Mammary microvascular endothelial cell (primary cell): ENCODE measurements around the gene NTN3. TPM values are rescaled to one million over a fixed set of nuclear protein-coding genes. Genes with fewer than 3 reads are reported as not detected.

Source experiments
- total RNA-seq: library from RNA; depleted of rRNA; stranded (reverse); fragments of >200 nt; gene quantifications from 2 replicates; pipeline ENCODE4 v1.2.3, GENCODE V29; 2015

NTN3 gene
- 0.15 TPM in 1 of 2 replicates, not detected in the other for total RNA-seq

DNA sequence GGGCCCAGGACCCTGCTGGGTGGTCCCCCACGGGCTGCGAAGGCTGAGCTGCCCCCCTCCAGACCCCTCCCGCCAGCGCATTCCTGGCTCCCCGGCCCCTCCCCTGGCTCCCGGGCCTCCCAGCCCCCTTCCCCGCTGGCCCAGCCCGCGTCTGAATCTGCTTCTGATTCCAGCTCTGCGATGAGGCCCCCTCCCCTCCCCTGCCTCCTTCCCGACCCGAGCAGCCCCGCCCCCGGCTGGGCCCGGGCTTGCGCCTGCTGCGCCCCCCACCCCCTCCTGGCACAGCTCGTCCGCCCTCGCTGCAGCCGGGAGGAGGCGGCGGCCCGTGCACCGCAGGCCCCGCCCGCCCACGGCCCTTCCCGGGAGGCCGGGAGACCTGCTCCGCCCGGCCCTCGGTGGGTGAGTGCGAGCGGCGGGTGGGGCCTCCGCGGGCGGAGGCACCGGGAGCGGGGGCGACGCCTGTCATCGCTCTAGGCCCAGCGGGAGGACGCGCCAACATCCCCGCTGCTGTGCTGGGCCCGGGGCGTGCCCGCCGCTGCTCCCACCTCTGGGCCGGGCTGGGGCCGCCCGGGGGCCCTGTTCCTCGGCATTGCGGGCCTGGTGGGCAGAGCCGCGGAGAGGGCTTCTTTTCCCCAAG lies at the start of gene NTN3:
Gene NTN3 (plus strand): TSS at position 282 of the 637 bp plus-strand sequence. CDS start 405 bp downstream, outside the sequence.

DNA sequence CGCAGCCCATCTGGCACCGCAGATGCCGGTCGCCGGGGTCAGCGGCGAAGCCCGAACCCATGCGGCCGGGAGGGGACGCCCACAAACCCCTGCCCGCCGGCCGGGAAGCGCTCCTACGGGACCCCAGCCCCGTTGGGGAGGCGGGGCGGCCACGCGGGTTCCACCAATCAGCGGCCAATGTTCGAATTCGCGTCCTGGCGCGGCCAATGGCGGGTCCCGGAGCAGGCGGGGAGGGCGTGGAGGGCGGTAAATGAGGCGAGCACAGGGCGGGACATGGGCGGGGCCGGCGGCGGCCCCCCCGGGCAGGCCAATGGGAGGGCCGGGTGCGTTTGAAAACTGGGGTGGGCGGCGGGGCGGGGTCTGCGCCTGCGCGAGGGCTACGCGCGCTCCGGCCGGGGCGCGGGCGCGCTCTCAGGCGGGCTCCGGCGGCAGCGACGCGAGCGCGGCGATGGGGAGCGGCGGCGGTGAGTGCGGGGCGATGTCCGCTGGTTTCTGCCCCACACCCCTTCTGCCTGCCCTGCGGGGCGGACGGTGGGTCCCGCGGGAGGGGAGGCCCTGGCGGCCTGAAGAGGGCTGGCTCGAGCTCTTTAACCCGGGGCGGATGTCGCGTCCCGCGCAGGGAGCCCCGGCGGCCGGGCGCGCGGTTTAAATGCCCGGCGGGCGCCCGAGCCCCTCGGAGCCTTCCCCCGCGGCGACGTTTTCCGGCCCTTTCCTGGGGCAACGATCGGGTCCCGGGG lies 41.9 kb upstream of the NTN3 start, which contains the start of gene CCNF:
Gene CCNF (plus strand): TSS at position 414 of the 737 bp plus-strand sequence. CDS start 35 bp downstream, at position 449.

GRCh38 chr16:2459647-2460390 lies 11.3 kb upstream of the NTN3 start, which contains the start of gene TEDC2:
Gene TEDC2, plus strand, starts transcription at chr16:2460109. Its CDS starts 36 bp downstream, at chr16:2460145.

DNA sequence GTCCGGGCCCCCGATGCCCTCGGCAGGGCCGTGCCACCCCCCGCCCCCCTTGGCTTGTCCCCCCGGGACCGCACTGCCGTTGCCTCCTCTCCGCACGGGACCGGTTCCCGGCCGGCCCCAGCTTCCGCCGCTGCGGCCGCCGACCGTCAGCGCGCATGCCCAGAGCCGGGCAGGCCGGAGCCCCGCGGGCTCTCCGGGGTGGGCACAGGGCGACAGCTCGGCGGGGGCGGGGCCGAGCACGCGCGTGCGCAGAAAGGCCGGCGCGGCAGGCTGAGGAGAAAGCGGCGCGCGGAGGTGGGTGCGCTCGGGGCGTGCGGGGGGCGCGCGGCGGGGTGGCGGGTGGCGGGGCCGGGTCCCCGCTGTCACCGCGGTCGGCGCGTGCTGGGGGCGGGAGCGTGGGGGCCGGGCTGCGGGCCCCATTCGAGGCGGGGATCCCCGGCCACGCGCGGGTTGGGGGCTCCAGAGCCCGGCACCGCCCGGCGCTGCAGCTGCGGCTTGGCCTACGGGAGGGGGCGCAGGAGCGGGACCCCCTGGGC lies 3.8 kb downstream of the NTN3 start, which contains the start of gene TBC1D24:
Gene TBC1D24 (plus strand): TSS at position 251 of the 536 bp plus-strand sequence. CDS start 21,022 bp downstream, outside the sequence.

DNA sequence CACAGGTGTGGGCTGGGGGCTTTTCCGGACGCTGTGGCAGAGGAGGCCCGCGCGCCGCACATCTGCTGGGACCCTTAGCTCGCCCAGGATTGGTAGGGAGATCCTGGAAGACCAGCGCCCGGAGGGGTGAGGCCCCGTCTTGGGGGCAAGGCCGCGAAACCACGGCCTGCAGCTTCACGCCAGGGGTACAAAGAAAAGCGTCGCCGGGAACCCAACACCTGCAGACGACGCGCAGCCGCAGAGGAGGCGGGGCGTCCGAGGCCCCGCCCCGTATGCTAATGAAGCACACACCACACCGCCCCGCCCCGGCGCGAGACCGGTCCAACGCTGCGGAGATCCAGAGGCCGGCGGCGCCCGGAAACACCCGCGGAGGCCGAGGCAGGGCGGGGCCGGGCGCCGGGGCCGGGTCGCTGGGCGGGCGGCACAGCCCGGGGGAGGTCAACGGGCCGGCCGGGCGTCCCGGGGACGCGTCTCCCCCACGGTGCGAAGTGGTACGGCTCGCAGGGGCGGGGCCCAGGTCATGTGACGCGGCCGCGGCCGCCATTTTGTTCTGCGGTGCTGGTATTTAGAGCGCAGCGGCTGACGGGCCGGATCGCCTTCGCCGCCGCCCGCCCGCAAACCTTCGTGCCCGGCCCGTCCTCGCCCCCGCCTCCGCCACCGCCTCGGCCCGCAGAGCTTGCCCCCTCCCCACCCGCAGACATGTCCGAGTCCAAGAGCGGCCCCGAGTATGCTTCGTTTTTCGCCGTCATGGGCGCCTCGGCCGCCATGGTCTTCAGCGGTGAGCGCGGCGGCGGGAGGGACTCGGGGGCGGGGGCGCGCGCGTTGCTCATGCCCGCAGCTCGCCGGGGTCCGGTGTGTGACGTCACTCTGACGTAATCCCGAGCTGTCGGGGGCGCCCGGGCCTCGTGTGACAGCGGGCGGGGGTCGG lies 42.6 kb downstream of the NTN3 start, which contains the start of gene ATP6V0C:
Gene ATP6V0C (plus strand): TSS at position 548 of the 928 bp plus-strand sequence. CDS start 152 bp downstream, at position 700.

DNA sequence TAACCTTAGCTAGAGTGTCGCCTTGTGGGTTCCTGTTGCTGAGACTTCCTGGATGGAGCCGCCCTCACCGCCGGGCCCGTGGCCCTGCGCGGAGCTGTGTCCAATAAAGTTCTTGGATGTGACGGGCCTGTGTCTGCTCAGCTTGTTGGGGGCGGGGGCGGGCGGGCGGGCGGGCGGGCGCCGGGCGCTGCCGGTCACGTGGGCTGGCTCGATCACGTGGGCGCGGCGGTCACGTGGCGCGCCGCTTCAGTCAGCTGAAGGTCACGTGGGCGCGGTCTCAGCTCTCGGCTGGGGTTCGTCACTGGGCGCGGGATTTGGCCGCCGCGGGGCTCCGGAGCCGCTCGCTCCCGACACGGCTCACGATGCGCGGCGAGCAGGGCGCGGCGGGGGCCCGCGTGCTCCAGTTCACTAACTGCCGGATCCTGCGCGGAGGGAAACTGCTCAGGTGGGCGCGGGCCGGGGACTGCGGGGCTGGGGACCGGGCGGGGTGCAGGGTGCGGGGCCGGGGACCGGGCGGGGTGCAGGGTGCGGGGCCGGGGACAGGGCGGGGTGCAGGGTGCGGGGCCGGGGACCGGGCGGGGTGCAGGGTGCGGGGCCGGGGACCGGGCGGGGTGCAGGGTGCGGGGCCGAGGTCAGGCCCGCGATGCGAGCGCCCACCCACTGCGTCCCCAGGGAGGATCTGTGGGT lies 49.1 kb downstream of the NTN3 start, which contains the start of gene AMDHD2:
Gene AMDHD2 (plus strand): TSS at position 275 of the 687 bp plus-strand sequence. CDS start 88 bp downstream, at position 363.

Other genes starting within 250 kb of the NTN3 start
- gene E4F1, start 247.7 kb upstream of the NTN3 start, total RNA-seq = 25.5 and 34.3 TPM in 2 replicates
- gene DNASE1L2, start 234.9 kb upstream of the NTN3 start, total RNA-seq = not detected in 2 replicates
- gene ECI1, start 219.7 kb upstream of the NTN3 start, total RNA-seq = 46.1 and 49.1 TPM in 2 replicates
- gene RNPS1, start 203.2 kb upstream of the NTN3 start, total RNA-seq = 164 and 180 TPM in 2 replicates
- 24.0 and 27.6 TPM in 2 replicates for gene ABCA3, start 130.6 kb upstream of the NTN3 start, total RNA-seq
- gene CCNF, start 41.9 kb upstream of the NTN3 start, total RNA-seq = 38.6 and 41.2 TPM in 2 replicates
- 14.5 and 18.1 TPM in 2 replicates for gene TEDC2, start 11.2 kb upstream of the NTN3 start, total RNA-seq
- gene TBC1D24, start 3.8 kb downstream of the NTN3 start, total RNA-seq = 11.6 and 12.3 TPM in 2 replicates
- 44.0 and 57.0 TPM in 2 replicates for gene ATP6V0C, start 42.7 kb downstream of the NTN3 start, total RNA-seq
- gene AMDHD2, start 49.1 kb downstream of the NTN3 start, total RNA-seq = 63.3 and 76.6 TPM in 2 replicates
- not detected in 2 replicates for gene CEMP1, start 60.1 kb downstream of the NTN3 start, total RNA-seq
- 19.4 and 25.1 TPM in 2 replicates for gene PDPK1, start 66.7 kb downstream of the NTN3 start, total RNA-seq
- 31.5 and 53.4 TPM in 2 replicates for gene KCTD5, start 211.2 kb downstream of the NTN3 start, total RNA-seq
- under 0.01 TPM in 1 of 2 replicates, not detected in the other for gene PRSS27, start 248.9 kb downstream of the NTN3 start, total RNA-seq